Measurements from ENCODE around the gene HS6ST2.

Gene HS6ST2

DNA sequence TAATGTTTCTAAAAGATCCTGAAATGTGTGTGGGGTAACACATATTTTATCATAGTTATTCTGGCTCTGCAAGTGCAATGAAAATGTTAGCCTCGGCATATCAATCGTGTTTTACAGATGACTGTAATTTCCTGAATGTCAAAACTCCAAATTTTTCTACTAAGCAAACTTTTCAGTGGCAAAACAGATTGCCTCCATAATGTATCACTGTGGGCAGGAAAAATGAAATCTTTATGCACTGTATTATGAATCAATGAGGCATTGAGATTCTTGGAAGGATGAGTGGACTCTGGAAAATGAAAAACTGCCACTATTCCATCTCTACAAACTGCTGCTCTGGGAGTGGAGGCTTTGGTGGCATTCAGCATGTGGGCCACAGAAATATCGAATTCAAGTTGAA lies 309.5 kb downstream of the HS6ST2 start:
- Histone ChIP-seq H3K4me2 (ENCODE audit: low read length) (no peak overlapping the region), H3K79me2 (ENCODE audit: control insufficient read depth, low read length) (no peaks in the 10 kb centered on the region), H3K9me3 (ENCODE audit: control insufficient read depth, insufficient read depth, low read length) (no peaks in the 10 kb centered on the region), H3K36me3 (ENCODE audit: control insufficient read depth, low read length) (no peaks in the 10 kb centered on the region), H3F3A (ENCODE audit: control insufficient read depth, insufficient read depth) (no peaks in the 10 kb centered on the region), H3K27ac (ENCODE audit: low read depth, low read length) (no peak overlapping the region), H4K20me1 (ENCODE audit: control insufficient read depth, insufficient read depth, low read depth, low read length) (no peaks in the 10 kb centered on the region), H3K4me1 (ENCODE audit: control insufficient read depth, low read length) (no peaks in the 10 kb centered on the region), H3K9me2 (replicated peaks; ENCODE audit: control insufficient read depth, low read length) (no peaks in the 10 kb centered on the region), H3K27me3 (ENCODE audit: control insufficient read depth, low read length) (no peaks in the 10 kb centered on the region), H3K4me3 (ENCODE audit: low read length) (no peak overlapping the region)
- no peak for TF ChIP-seq EZH2phosphoT487 (IDR thresholded peaks at IDR 0.05; ENCODE audit: borderline replicate concordance, low read length)
- TF ChIP-seq, protein P1, sequence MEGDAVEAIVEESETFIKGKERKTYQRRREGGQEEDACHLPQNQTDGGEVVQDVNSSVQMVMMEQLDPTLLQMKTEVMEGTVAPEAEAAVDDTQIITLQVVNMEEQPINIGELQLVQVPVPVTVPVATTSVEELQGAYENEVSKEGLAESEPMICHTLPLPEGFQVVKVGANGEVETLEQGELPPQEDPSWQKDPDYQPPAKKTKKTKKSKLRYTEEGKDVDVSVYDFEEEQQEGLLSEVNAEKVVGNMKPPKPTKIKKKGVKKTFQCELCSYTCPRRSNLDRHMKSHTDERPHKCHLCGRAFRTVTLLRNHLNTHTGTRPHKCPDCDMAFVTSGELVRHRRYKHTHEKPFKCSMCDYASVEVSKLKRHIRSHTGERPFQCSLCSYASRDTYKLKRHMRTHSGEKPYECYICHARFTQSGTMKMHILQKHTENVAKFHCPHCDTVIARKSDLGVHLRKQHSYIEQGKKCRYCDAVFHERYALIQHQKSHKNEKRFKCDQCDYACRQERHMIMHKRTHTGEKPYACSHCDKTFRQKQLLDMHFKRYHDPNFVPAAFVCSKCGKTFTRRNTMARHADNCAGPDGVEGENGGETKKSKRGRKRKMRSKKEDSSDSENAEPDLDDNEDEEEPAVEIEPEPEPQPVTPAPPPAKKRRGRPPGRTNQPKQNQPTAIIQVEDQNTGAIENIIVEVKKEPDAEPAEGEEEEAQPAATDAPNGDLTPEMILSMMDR (IDR thresholded peaks at IDR 0.05; ENCODE audit: low read depth, low read length, poor library complexity, severe bottlenecking): no peak

DNA sequence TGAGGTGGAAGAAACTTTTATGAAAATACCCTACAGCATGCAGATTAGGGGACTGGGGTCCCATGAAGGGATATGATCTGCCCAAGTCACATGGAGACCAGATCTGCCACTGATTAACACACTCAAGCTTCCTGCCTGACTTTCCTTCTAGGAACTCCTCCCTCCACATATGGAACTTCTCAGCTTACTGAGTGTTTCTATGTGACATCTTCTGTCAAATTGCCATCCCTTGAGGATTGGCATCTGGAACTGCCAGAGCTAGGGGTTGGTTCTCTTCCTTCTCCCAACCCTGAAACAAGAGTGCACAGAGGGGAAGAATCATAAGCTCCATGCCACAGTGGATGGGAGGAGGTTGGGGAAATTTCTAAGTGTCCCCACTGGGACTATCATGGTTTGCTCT lies 319.0 kb downstream of the HS6ST2 start:
- no peak for TF ChIP-seq EZH2phosphoT487 (IDR thresholded peaks at IDR 0.05; ENCODE audit: borderline replicate concordance, low read length)
- TF ChIP-seq, protein P1 (IDR thresholded peaks at IDR 0.05; ENCODE audit: low read depth, low read length, poor library complexity, severe bottlenecking): no peak

DNA sequence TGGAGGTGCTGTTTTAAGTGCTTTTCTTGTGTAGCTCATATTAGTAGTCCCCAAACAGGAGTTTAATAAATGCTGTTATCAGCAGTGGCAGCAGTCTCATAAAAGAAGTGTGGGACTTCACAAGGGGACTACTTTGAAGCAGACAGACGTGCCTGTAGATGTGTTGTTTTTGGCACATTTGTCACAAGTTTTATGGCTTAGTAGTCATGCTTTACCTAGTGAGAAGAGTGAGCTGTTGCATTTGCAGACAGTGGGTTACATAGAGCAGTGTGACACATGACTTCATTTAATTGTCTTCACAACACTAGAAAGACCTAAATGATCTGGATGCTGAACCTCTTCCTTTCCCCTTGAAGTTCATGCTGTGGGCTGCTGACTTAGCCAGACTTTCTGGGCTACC lies 320.1 kb downstream of the HS6ST2 start:
- TF ChIP-seq, protein P1 (IDR thresholded peaks at IDR 0.05; ENCODE audit: low read depth, low read length, poor library complexity, severe bottlenecking): no peak
- TF ChIP-seq EZH2phosphoT487 (IDR thresholded peaks at IDR 0.05; ENCODE audit: borderline replicate concordance, low read length): no peak

More for the DNA sequence above, 319.0 kb downstream of the HS6ST2 start:
- no peaks in the 10 kb centered on the region for H3K9me3 ChIP-seq (ENCODE audit: control insufficient read depth, insufficient read depth, low read length)
- H3F3A ChIP-seq (ENCODE audit: control insufficient read depth, insufficient read depth): no peaks in the 10 kb centered on the region
- no peak overlapping the region for H3K4me2 ChIP-seq (ENCODE audit: low read length)
- H3K9me2 ChIP-seq (replicated peaks; ENCODE audit: control insufficient read depth, low read length): no peaks in the 10 kb centered on the region
- H3K27me3 ChIP-seq (ENCODE audit: control insufficient read depth, low read length): no peaks in the 10 kb centered on the region
- H3K79me2 ChIP-seq (ENCODE audit: control insufficient read depth, low read length): no peaks in the 10 kb centered on the region
- no peak overlapping the region for H3K4me3 ChIP-seq (ENCODE audit: low read length)
- no peaks in the 10 kb centered on the region for H4K20me1 ChIP-seq (ENCODE audit: control insufficient read depth, insufficient read depth, low read depth, low read length)
- H3K27ac ChIP-seq (ENCODE audit: low read depth, low read length): no peak overlapping the region
- no peaks in the 10 kb centered on the region for H3K4me1 ChIP-seq (ENCODE audit: control insufficient read depth, low read length)
- H3K36me3 ChIP-seq (ENCODE audit: control insufficient read depth, low read length): no peaks in the 10 kb centered on the region

DNA sequence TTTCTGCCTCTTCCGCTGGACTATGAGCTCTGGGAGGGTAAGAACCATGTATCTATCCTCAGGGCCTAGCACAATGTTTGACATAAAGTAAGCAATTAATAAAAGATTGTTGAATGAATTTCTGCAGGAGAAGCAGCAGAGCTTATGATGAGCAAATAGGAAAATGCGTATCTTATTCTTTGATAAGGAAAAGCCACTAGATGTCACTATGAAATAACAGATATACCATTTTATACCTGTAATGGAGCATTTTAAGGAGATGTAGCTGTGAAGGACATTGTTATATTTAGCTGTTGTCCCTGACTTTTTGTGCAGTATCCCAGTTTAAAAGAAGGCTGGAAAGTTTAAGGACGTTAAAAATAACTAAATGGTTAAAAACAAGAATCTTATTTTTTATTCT lies 322.3 kb downstream of the HS6ST2 start:
- Histone ChIP-seq H3K27ac (ENCODE audit: low read depth, low read length) (no peak overlapping the region), H3K4me1 (ENCODE audit: control insufficient read depth, low read length) (no peaks in the 10 kb centered on the region), H3K27me3 (ENCODE audit: control insufficient read depth, low read length) (no peaks in the 10 kb centered on the region), H3K9me3 (ENCODE audit: control insufficient read depth, insufficient read depth, low read length) (no peaks in the 10 kb centered on the region), H4K20me1 (ENCODE audit: control insufficient read depth, insufficient read depth, low read depth, low read length) (no peaks in the 10 kb centered on the region), H3K4me3 (ENCODE audit: low read length) (no peak overlapping the region), H3K9me2 (replicated peaks; ENCODE audit: control insufficient read depth, low read length) (no peaks in the 10 kb centered on the region), H3K79me2 (ENCODE audit: control insufficient read depth, low read length) (no peaks in the 10 kb centered on the region), H3F3A (ENCODE audit: control insufficient read depth, insufficient read depth) (no peaks in the 10 kb centered on the region), H3K36me3 (ENCODE audit: control insufficient read depth, low read length) (no peaks in the 10 kb centered on the region), H3K4me2 (ENCODE audit: low read length) (no peak overlapping the region)
- TF ChIP-seq, protein P1 (IDR thresholded peaks at IDR 0.05; ENCODE audit: low read depth, low read length, poor library complexity, severe bottlenecking): no peak
- TF ChIP-seq EZH2phosphoT487 (IDR thresholded peaks at IDR 0.05; ENCODE audit: borderline replicate concordance, low read length): no peak

More for the DNA sequence above, 320.1 kb downstream of the HS6ST2 start:
- H4K20me1 ChIP-seq (ENCODE audit: control insufficient read depth, insufficient read depth, low read depth, low read length): no peaks in the 10 kb centered on the region
- no peaks in the 10 kb centered on the region for H3K9me3 ChIP-seq (ENCODE audit: control insufficient read depth, insufficient read depth, low read length)
- no peaks in the 10 kb centered on the region for H3F3A ChIP-seq (ENCODE audit: control insufficient read depth, insufficient read depth)
- no peaks in the 10 kb centered on the region for H3K36me3 ChIP-seq (ENCODE audit: control insufficient read depth, low read length)
- H3K79me2 ChIP-seq (ENCODE audit: control insufficient read depth, low read length): no peaks in the 10 kb centered on the region
- no peaks in the 10 kb centered on the region for H3K27me3 ChIP-seq (ENCODE audit: control insufficient read depth, low read length)
- no peak overlapping the region for H3K4me3 ChIP-seq (ENCODE audit: low read length)
- H3K4me1 ChIP-seq (ENCODE audit: control insufficient read depth, low read length): no peaks in the 10 kb centered on the region
- no peak overlapping the region for H3K4me2 ChIP-seq (ENCODE audit: low read length)
- no peaks in the 10 kb centered on the region for H3K9me2 ChIP-seq (replicated peaks; ENCODE audit: control insufficient read depth, low read length)
- H3K27ac ChIP-seq (ENCODE audit: low read depth, low read length): no peak overlapping the region

Measured in DOHH2 (cell line).